GM12878 (cell line): ENCODE data around the gene RPS26. TPM values are rescaled to one million over a fixed set of nuclear protein-coding genes. Genes with fewer than 3 reads are reported as not detected.

Experiments
- ATAC-seq: fragments of 200-7000 bp; cut with Tn5 transposase; 3 replicates; pipeline ENCODE4 v1.9.1; 2020; ENCODE audit warnings: mild to moderate bottlenecking, moderate library complexity
- BruUV-seq: library from RNA; stranded (reverse); fragments of 400-500 nt; replicated peaks from 2 replicates; lab custom pipeline; 2021; lab: Mats Ljungman, UMichigan
- CTCF ChIA-PET: fragments of 300-600 bp; sonication (Branson Sonifier 250); formaldehyde crosslinking; extraction: SDS; loops from one replicate; lab custom pipeline; 2021; ENCODE audit warnings: inconsistent platforms; lab: Yijun Ruan, JAX
- POLR2A ChIA-PET: fragments of 350-600 bp; formaldehyde crosslinking; extraction: SDS; loops from one replicate; lab custom pipeline; 2021; ENCODE audit warnings: inconsistent platforms; lab: Charles Lee
- RAD21 ChIA-PET: fragments of 300-600 bp; sonication (Branson Sonifier 250); formaldehyde crosslinking; loops from one replicate; lab custom pipeline; 2023; ENCODE audit warnings: antibody characterized with exemption; ENCODE audit not compliant: unreplicated experiment; lab: Charles Lee
- SMC1A ChIA-PET: fragments of 300-600 bp; sonication (Branson Sonifier 250); formaldehyde crosslinking; loops from one replicate; lab custom pipeline; 2023; ENCODE audit not compliant: unreplicated experiment, uncharacterized antibody; lab: Charles Lee
- DNase-seq: peaks from one replicate; pipeline ENCODE4 v3.0.0-alpha.2; 2011; ENCODE audit warnings: low read depth, low spot score
- FAIRE-seq: peaks from 3 replicates; lab custom pipeline; 2011; peaks lifted over from hg19 to GRCh38; lab: Jason Lieb, UNC
- H2AFZ ChIP-seq: 2 replicates; pipeline ENCODE4 v1.6.0; 2011; ENCODE audit warnings: low read depth, low read length, control low read depth; ENCODE audit not compliant: control insufficient read depth
- H3K27ac ChIP-seq: 2 replicates; pipeline ENCODE4 v1.5.1; 2011; ENCODE audit warnings: control low read depth; ENCODE audit not compliant: control insufficient read depth, insufficient read depth
- H3K27me3 ChIP-seq, 2 experiments: replicated peaks in 1 of 2; 2 replicates each; pipeline versions ENCODE4 v1.6.0 to v1.6.1; 2011; ENCODE audit warnings: low read length in 1 of 2; ENCODE audit not compliant: control insufficient read depth in 2 of 2, insufficient read depth in 2 of 2
- H3K36me3 ChIP-seq, 2 experiments: 2 replicates each; pipeline ENCODE4 v1.5.1; 2011; ENCODE audit warnings: low read length in 1 of 2; ENCODE audit not compliant: control insufficient read depth in 2 of 2, insufficient read depth in 2 of 2
- H3K4me1 ChIP-seq: 2 replicates; pipeline ENCODE4 v1.6.1; 2011; ENCODE audit warnings: mild to moderate bottlenecking, low read length, moderate library complexity, mixed read lengths; ENCODE audit not compliant: control insufficient read depth, insufficient read depth
- H3K4me2 ChIP-seq: 2 replicates; pipeline ENCODE4 v1.6.0; 2011; ENCODE audit warnings: control low read depth; ENCODE audit not compliant: control insufficient read depth, insufficient read depth
- H3K4me3 ChIP-seq: fragments of 200-600 bp; sonication (generic); 2 replicates; pipeline ENCODE4 v1.5.1; 2016
- H3K79me2 ChIP-seq: 2 replicates; pipeline ENCODE4 v1.6.0; 2011; ENCODE audit warnings: low read length; ENCODE audit not compliant: control insufficient read depth, insufficient read depth
- H3K9ac ChIP-seq: 2 replicates; pipeline ENCODE4 v1.8.0; 2011; ENCODE audit warnings: low read length, control low read depth, mixed read lengths; ENCODE audit not compliant: control insufficient read depth, insufficient read depth
- H3K9me3 ChIP-seq: replicated peaks from 3 replicates; pipeline ENCODE4 v1.5.1; 2011; ENCODE audit warnings: mild to moderate bottlenecking, low read length; ENCODE audit not compliant: control insufficient read depth, insufficient read depth
- H4K20me1 ChIP-seq: 2 replicates; pipeline ENCODE4 v1.6.0; 2011; ENCODE audit not compliant: control insufficient read depth, insufficient read depth
- BACH1 ChIP-seq: fragments of 450-650 bp; IDR thresholded peaks from 2 replicates; pipeline ENCODE4 v1.6.1; 2017; ENCODE audit warnings: mild to moderate bottlenecking, borderline replicate concordance
- CBX5 ChIP-seq: sonication (generic); IDR thresholded peaks from 2 replicates; pipeline ENCODE4 v1.6.1; 2016; ENCODE audit warnings: low read depth, moderate library complexity, mild to moderate bottlenecking, inconsistent platforms
- CREB1 ChIP-seq: IDR thresholded peaks from 2 replicates; pipeline ENCODE4 v1.6.1; 2012; ENCODE audit warnings: low read depth, mild to moderate bottlenecking, inconsistent platforms
- GATAD2B ChIP-seq: fragments of 450-650 bp; conservative IDR thresholded peaks from 2 replicates; pipeline ENCODE4 v1.6.1; 2017; ENCODE audit warnings: low read depth, mild to moderate bottlenecking, moderate library complexity
- NFIC ChIP-seq: IDR thresholded peaks from 2 replicates; pipeline ENCODE4 v1.6.1; 2012; ENCODE audit warnings: low read depth, mild to moderate bottlenecking, inconsistent platforms, low read length, moderate library complexity
- NFYB ChIP-seq: IDR thresholded peaks from 2 replicates; pipeline ENCODE4 v1.6.1; 2011; ENCODE audit warnings: low read depth, mild to moderate bottlenecking, low read length, improper control_type of control experiment, moderate library complexity; ENCODE audit not compliant: insufficient read depth
- NRF1 ChIP-seq: conservative IDR thresholded peaks from 2 replicates; pipeline ENCODE4 v1.6.1; 2011; ENCODE audit warnings: mild to moderate bottlenecking, low read depth, low read length, improper control_type of control experiment
- PAX5 ChIP-seq: IDR thresholded peaks from 2 replicates; pipeline ENCODE4 v1.6.1; 2011; ENCODE audit warnings: low read depth, low read length, borderline replicate concordance
- POLR2AphosphoS5 ChIP-seq: IDR thresholded peaks from 2 replicates; pipeline ENCODE4 v1.6.1; 2011; ENCODE audit warnings: mild to moderate bottlenecking, low read length, inconsistent platforms
- RAD51 ChIP-seq: fragments of 450-650 bp; IDR thresholded peaks from 2 replicates; pipeline ENCODE4 v1.6.1; 2016; ENCODE audit warnings: moderate library complexity, mild to moderate bottlenecking, inconsistent platforms
- RUNX3 ChIP-seq: IDR thresholded peaks from 2 replicates; pipeline ENCODE4 v1.6.1; 2012; ENCODE audit warnings: low read length, inconsistent platforms
- SMAD1 ChIP-seq: fragments of 450-650 bp; IDR thresholded peaks from 2 replicates; pipeline ENCODE4 v1.6.1; 2018; ENCODE audit warnings: mild to moderate bottlenecking, low read depth; ENCODE audit not compliant: partially characterized antibody
- SMAD5 ChIP-seq: IDR thresholded peaks from 2 replicates; pipeline ENCODE4 v1.6.1; 2016; ENCODE audit warnings: antibody characterized with exemption, low read depth
- SP1 ChIP-seq: IDR thresholded peaks from one replicate; pipeline ENCODE4 v1.6.1; 2011; ENCODE audit warnings: low read depth, low read length
- SPI1 ChIP-seq: IDR thresholded peaks from 2 replicates; pipeline ENCODE4 v1.6.1; 2011; ENCODE audit warnings: low read depth, mild to moderate bottlenecking, low read length, moderate library complexity, borderline replicate concordance; ENCODE audit not compliant: insufficient read depth
- SREBF2 ChIP-seq: IDR thresholded peaks from 2 replicates; pipeline ENCODE4 v1.6.1; 2012; ENCODE audit warnings: mild to moderate bottlenecking, low read length
- STAT3 ChIP-seq: IDR thresholded peaks from 2 replicates; pipeline ENCODE4 v1.6.1; 2011; ENCODE audit warnings: low read depth, low read length, improper control_type of control experiment
- SUPT20H ChIP-seq: IDR thresholded peaks from 2 replicates; pipeline ENCODE4 v1.6.1; 2011; ENCODE audit warnings: low read depth, mild to moderate bottlenecking, low read length, moderate library complexity, borderline replicate concordance; ENCODE audit not compliant: control insufficient read depth
- SUZ12 ChIP-seq: fragments of 200-600 bp; sonication (generic); IDR thresholded peaks from one replicate; pipeline ENCODE4 v1.6.1; 2018; ENCODE audit warnings: antibody characterized with exemption, mild to moderate bottlenecking; ENCODE audit not compliant: unreplicated experiment
- WGBS: methylation state at CpG from one replicate; pipeline ENCODE4 v1.1.6; 2016; ENCODE audit warnings: low lambda C conversion rate; ENCODE audit not compliant: insufficient replicate concordance, insufficient coverage; ENCODE audit errors: missing lambda C conversion rate; 5-methylcytosine and 5-hydroxymethylcytosine counted together
- in situ Hi-C: fragments of 300-500 bp; cut with MboI; formaldehyde crosslinking; loops from 9 replicates; pipeline ENCODE4 v1.14.3; 2018; ENCODE audit warnings: mixed read lengths
- intact Hi-C: fragments of 100-400 bp; cut with micrococcal nuclease; formaldehyde crosslinking; loops from one replicate; pipeline ENCODE4 v1.14.2; 2022; ENCODE audit not compliant: unreplicated experiment
- polyA plus RNA-seq, 11 experiments: library from polyadenylated mRNA; depleted of rRNA in 4 of 11; unstranded in 6 of 11; stranded (reverse) in 5 of 11; fragments of >200 nt; fragmentation: Nextera tagmentation in 4 of 11; fragmentation: Illumina TruSeq in 1 of 11; extraction: Ambion mirVana in 4 of 11; extraction: Trizol in 1 of 11; gene quantifications; 1 replicate in 1 of 11; 2 replicates in 10 of 11; pipeline versions ENCODE4 v1.2.1 to v1.2.3, GENCODE V29; 2011 to 2016; ENCODE audit warnings: inconsistent platforms in 2 of 11, missing spikeins in 2 of 11, low read depth in 1 of 11
- total RNA-seq, 4 experiments: library from RNA; depleted of rRNA in 3 of 4; stranded (reverse); fragments of >200 nt in 3 of 4; fragmentation: Illumina TruSeq in 1 of 4; extraction: Trizol in 1 of 4; gene quantifications; 2 replicates each; pipeline versions ENCODE4 v1.2.1 to v1.2.3, GENCODE V29; 2013 to 2021
- TF ChIP-seq, protein P1 (sequence below): fragments of 450-650 bp; IDR thresholded peaks from 2 replicates; pipeline ENCODE4 v1.6.1; 2016; ENCODE audit warnings: mild to moderate bottlenecking

Gene RPS26
- total and polyA plus RNA-seq, 10 of the 15 experiments (the other 5 are each of a cell fraction or from before 2014, with no cell fraction given): 75.5 to 3,147 (median 881) TPM

DNA sequence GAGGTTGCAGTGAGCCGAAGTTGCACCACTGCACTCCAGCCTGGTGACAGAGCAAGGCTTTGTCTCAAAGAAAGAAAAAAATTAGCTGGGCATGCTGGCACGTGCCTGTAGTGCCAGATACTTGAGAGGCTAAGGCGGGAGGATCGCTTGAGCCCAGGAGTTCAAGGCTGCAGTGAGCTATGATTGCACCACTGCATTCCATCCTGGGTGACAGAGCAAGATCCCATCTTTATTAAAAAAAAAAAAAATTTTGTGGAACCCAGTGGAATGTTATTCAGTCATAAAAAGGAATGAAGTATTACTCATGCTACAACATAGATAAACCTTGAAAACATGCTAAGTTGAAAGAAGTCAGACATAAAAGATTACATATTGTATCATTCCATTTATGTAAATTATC, 29.9 kb downstream of the RPS26 start:
- SMC1A ChIA-PET: interaction anchor here (0.6 kb wide), 1 partner anchor 167 kb away, joined by 3 read pairs; no protein-coding TSS in a partner anchor
- WGBS: 81% methylated on average over 4 of the region's 4 CpGs
- Histone ChIP-seq H3K4me1 (no peaks in the 10 kb centered on the region), H3K36me3 (no peaks in the 10 kb centered on the region), H4K20me1 (no peaks in the 10 kb centered on the region)
- in situ Hi-C loops: no loop called here
- FAIRE-seq: no peak
- TF ChIP-seq SUPT20H (no peak), SP1 (no peak), SMAD5 (no peak), BACH1 (no peak), GATAD2B (no peak), SPI1 (no peak), STAT3 (no peak), POLR2AphosphoS5 (no peak), NFYB (no peak), CREB1 (no peak), RAD51 (no peak), SREBF2 (no peak), NFIC (no peak), SUZ12 (no peak), SMAD1 (no peak), RUNX3 (no peak), CBX5 (no peak), PAX5 (no peak), NRF1 (no peak)
- TF ChIP-seq, protein P1, sequence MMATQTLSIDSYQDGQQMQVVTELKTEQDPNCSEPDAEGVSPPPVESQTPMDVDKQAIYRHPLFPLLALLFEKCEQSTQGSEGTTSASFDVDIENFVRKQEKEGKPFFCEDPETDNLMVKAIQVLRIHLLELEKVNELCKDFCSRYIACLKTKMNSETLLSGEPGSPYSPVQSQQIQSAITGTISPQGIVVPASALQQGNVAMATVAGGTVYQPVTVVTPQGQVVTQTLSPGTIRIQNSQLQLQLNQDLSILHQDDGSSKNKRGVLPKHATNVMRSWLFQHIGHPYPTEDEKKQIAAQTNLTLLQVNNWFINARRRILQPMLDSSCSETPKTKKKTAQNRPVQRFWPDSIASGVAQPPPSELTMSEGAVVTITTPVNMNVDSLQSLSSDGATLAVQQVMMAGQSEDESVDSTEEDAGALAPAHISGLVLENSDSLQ: no peak
- TF ChIP-seq, all 136 proteins: peak for 0
- Histone ChIP-seq H3K4me3 (no peak overlapping the region), H3K9ac (no peak overlapping the region), H3K27me3 (no peaks in the 10 kb centered on the region), H2AFZ (no peak overlapping the region), H3K79me2 (no peaks in the 10 kb centered on the region), H3K9me3 (no peaks in the 10 kb centered on the region), H3K27ac (no peak overlapping the region), H3K4me2 (no peak overlapping the region)
- ATAC-seq: no peak
- no peak for DNase-seq
- POLR2A ChIA-PET: no interaction called here
- CTCF ChIA-PET: interaction anchor here (0.6 to 0.7 kb wide), 2 partner anchors 11 to 226 kb away, joined by 3 read pairs; no protein-coding TSS in a partner anchor
- BruUV-seq: no TSS peak
- RAD21 ChIA-PET: no interaction called here
- intact Hi-C loops: no loop called here
